ENCODE measurements around the gene MCRIP2. TPM values are rescaled to one million over a fixed set of nuclear protein-coding genes. Genes with fewer than 3 reads are reported as not detected.
A peak's percentile ranks its signal among the peaks of the same experiment; 100 is the strongest.
"Not testable (repeated sequence)": the region's sequence is repeated elsewhere in the genome, so short reads cannot be mapped to it uniquely, and the experiment has no call there.

The MCRIP2 gene
- total RNA-seq, 2 donors from 2014 or later: 41.2 to 47.5 TPM

- intact Hi-C loops (cut with DNase I): no loop called here
- Histone ChIP-seq H3K27ac (peak overlapping the region; percentile 91 to 95 (median 94)), H3K4me1 (peaks cover 66% of the 10 kb centered on the region), H3K9me3 (no peaks in the 10 kb centered on the region), H3K27me3 (no peaks in the 10 kb centered on the region), H3K4me3 (no peak overlapping the region), H3K36me3 (replicated peaks in 1 of 2; ENCODE audit: insufficient read depth in 1 of 2, low read depth in 2 of 2) (no peaks in the 10 kb centered on the region)
- TF ChIP-seq, protein P1, sequence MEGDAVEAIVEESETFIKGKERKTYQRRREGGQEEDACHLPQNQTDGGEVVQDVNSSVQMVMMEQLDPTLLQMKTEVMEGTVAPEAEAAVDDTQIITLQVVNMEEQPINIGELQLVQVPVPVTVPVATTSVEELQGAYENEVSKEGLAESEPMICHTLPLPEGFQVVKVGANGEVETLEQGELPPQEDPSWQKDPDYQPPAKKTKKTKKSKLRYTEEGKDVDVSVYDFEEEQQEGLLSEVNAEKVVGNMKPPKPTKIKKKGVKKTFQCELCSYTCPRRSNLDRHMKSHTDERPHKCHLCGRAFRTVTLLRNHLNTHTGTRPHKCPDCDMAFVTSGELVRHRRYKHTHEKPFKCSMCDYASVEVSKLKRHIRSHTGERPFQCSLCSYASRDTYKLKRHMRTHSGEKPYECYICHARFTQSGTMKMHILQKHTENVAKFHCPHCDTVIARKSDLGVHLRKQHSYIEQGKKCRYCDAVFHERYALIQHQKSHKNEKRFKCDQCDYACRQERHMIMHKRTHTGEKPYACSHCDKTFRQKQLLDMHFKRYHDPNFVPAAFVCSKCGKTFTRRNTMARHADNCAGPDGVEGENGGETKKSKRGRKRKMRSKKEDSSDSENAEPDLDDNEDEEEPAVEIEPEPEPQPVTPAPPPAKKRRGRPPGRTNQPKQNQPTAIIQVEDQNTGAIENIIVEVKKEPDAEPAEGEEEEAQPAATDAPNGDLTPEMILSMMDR (IDR thresholded peaks at IDR 0.05): peak in 1 of 7 experiments; percentile 13
- no peak for TF ChIP-seq POLR2A (IDR thresholded peaks at IDR 0.05)
- DNase-seq (no peak), ATAC-seq (no peak)
- 40 to 53% methylated on average over 8 to 16 of the region's 16 CpGs for WGBS, 2 donors
Measured at GRCh38 chr16:593807-594206, 47.8 kb upstream of the MCRIP2 start.

DNA sequence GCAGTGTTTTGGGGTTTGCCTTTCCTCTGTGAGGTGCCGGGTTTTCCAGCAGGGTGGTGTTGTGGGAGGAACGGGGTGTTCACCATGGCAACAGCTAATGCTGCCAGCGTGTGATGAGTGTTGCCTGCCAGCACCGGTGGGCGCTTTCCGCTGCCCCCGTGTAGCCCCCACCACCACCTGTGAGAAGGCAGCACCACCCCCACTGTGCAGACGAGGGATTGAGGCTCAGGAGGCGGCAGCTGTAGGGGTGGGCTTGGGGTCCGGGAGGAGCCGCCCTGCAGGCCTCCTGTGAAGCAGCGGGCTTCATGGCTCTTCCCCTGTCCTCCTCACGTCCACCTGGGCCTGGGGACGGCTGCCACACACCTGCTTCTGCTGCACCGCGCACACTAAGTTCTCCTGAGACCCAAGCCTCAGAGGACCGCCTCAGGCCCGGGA lies 46.5 kb upstream of the MCRIP2 start:
- WGBS, 2 donors: 74 to 77% methylated on average over 7 to 18 of the region's 18 CpGs
- intact Hi-C loops (cut with DNase I): no loop called here
- TF ChIP-seq, protein P1 (IDR thresholded peaks at IDR 0.05): no peak
- TF ChIP-seq POLR2A (IDR thresholded peaks at IDR 0.05): no peak
- Histone ChIP-seq H3K9me3 (no peaks in the 10 kb centered on the region), H3K4me1 (peaks cover 66% of the 10 kb centered on the region), H3K36me3 (replicated peaks in 1 of 2; ENCODE audit: insufficient read depth in 1 of 2, low read depth in 2 of 2) (peaks cover 0 to 4% of the 10 kb centered on the region in 2 donors), H3K27me3 (no peaks in the 10 kb centered on the region), H3K27ac (peak overlapping the region; percentile 67 to 95 (median 92)), H3K4me3 (no peak overlapping the region)
- ATAC-seq (no peak), DNase-seq (no peak)

- TF ChIP-seq, protein P1 (IDR thresholded peaks at IDR 0.05): no peak
- no peak for TF ChIP-seq POLR2A (IDR thresholded peaks at IDR 0.05)
- ATAC-seq (no peak), DNase-seq (peak; percentile 61 to 86 (median 78))
- H3K9me3 ChIP-seq: no peaks in the 10 kb centered on the region
- H3K27ac ChIP-seq: peak overlapping the region; percentile 47 to 95 (median 73)
- WGBS, 2 donors: 54 to 68% methylated on average over 26 to 34 of the region's 34 CpGs
- peaks cover 68% of the 10 kb centered on the region for H3K4me1 ChIP-seq
- H3K36me3 ChIP-seq (replicated peaks in 1 of 2; ENCODE audit: insufficient read depth in 1 of 2, low read depth in 2 of 2): peaks cover 0 to 4% of the 10 kb centered on the region in 2 donors
- H3K27me3 ChIP-seq: no peaks in the 10 kb centered on the region
- H3K4me3 ChIP-seq: no peak overlapping the region
- intact Hi-C loops (cut with DNase I): no loop called here
Measured at GRCh38 chr16:595942-596735, 45.5 kb upstream of the MCRIP2 start.

GRCh38 chr16:596736-597060 lies 44.9 kb upstream of the MCRIP2 start:
- no peaks in the 10 kb centered on the region for H3K27me3 ChIP-seq
- intact Hi-C loops (cut with DNase I): no loop called here
- no peaks in the 10 kb centered on the region for H3K9me3 ChIP-seq
- H3K4me1 ChIP-seq: peaks cover 63% of the 10 kb centered on the region
- 45 to 62% methylated on average over 12 of the region's 12 CpGs for WGBS, 2 donors
- H3K4me3 ChIP-seq: no peak overlapping the region
- TF ChIP-seq, protein P1 (IDR thresholded peaks at IDR 0.05): no peak
- no peak for TF ChIP-seq POLR2A (IDR thresholded peaks at IDR 0.05)
- H3K27ac ChIP-seq: peak overlapping the region; percentile 19 to 95 (median 69)
- peaks cover 0 to 4% of the 10 kb centered on the region in 2 donors for H3K36me3 ChIP-seq (replicated peaks in 1 of 2; ENCODE audit: insufficient read depth in 1 of 2, low read depth in 2 of 2)
- ATAC-seq: no peak
- DNase-seq: peak in 1 of 4 donors; percentile 32

DNA sequence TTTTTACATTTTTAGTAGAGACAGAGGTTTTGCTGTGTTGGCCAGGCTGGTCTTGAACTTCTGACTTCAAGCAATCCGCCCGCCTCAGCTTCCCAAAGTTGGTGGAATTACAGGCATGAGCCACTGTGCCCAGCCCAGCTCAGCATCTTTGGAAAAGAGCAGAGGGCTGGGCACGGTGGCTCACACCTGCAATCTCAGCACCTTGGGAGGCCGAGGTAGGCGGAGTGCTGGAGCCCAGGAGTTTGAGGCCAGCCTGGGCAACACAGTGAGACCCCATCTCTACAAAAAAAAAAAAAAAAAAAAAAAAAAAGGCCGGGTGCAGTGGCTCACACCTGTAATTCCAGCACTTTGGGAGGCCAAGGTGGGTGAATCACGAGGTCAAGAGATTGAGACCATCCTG lies 44.0 kb upstream of the MCRIP2 start:
- H3K27ac ChIP-seq; DNase-seq; ATAC-seq; H3K27me3 ChIP-seq; H3K36me3 ChIP-seq (replicated peaks in 1 of 2; ENCODE audit: insufficient read depth in 1 of 2, low read depth in 2 of 2); H3K9me3 ChIP-seq; H3K4me3 ChIP-seq; intact Hi-C loops (cut with DNase I): not testable (repeated sequence)
- WGBS, 2 donors: 93 to 98% methylated on average over 7 of the region's 7 CpGs
- peaks cover 53% of the 10 kb centered on the region for H3K4me1 ChIP-seq

Data from body of pancreas (tissue), 4 donors.